Endodermal cell (in vitro differentiated cells): ENCODE measurements around the gene R3HDM4. TPM values are rescaled to one million over a fixed set of nuclear protein-coding genes. Genes with fewer than 3 reads are reported as not detected.
A peak's percentile ranks its signal among the peaks of the same experiment; 100 is the strongest.
"Not testable (repeated sequence)": the region's sequence is repeated elsewhere in the genome, so short reads cannot be mapped to it uniquely, and the experiment has no call there.

ENCODE experiments used
- DNase-seq: peaks from one replicate; pipeline ENCODE4 v3.0.0-alpha.2; 2017
- H3K27ac ChIP-seq: 2 replicates; pipeline ENCODE4 v1.5.1; 2013; ENCODE audit warnings: mild to moderate bottlenecking, low read depth, low read length, moderate library complexity
- H3K27me3 ChIP-seq: 2 replicates; pipeline ENCODE4 v1.6.1; 2013; ENCODE audit warnings: mild to moderate bottlenecking, low read length, moderate library complexity; ENCODE audit not compliant: insufficient read depth, control insufficient read depth, poor library complexity, severe bottlenecking
- H3K36me3 ChIP-seq: 2 replicates; pipeline ENCODE4 v1.7.0; 2013; ENCODE audit warnings: mild to moderate bottlenecking, low read length, moderate library complexity; ENCODE audit not compliant: control insufficient read depth, insufficient read depth
- H3K4me1 ChIP-seq: one replicate; pipeline ENCODE4 v1.7.0; 2013; ENCODE audit warnings: low read length; ENCODE audit not compliant: control insufficient read depth, insufficient read depth
- H3K4me3 ChIP-seq: 2 replicates; pipeline ENCODE4 v1.5.1; 2013; ENCODE audit warnings: mild to moderate bottlenecking, low read length, moderate library complexity
- H3K9ac ChIP-seq: 2 replicates; pipeline ENCODE4 v1.6.1; 2013; ENCODE audit warnings: mild to moderate bottlenecking, low read length, moderate library complexity; ENCODE audit not compliant: poor library complexity, severe bottlenecking; ENCODE audit errors: extremely low read depth
- H3K9me3 ChIP-seq: 2 replicates; pipeline ENCODE4 v1.6.1; 2013; ENCODE audit warnings: mild to moderate bottlenecking, low read length, moderate library complexity; ENCODE audit not compliant: control insufficient read depth
- H3K27ac Mint-ChIP-seq: 2 replicates; pipeline ENCODE4 v1.8.0; 2020; ENCODE audit warnings: mixed read lengths
- H3K27me3 Mint-ChIP-seq: 2 replicates; pipeline ENCODE4 v1.8.0; 2021; ENCODE audit warnings: mild to moderate bottlenecking, mixed read lengths; ENCODE audit not compliant: insufficient read depth
- H3K36me3 Mint-ChIP-seq: 2 replicates; pipeline ENCODE4 v1.8.0; 2020; ENCODE audit warnings: low read depth, mixed read lengths
- H3K4me1 Mint-ChIP-seq: 2 replicates; pipeline ENCODE4 v1.8.0; 2020; ENCODE audit warnings: mixed read lengths
- H3K4me3 Mint-ChIP-seq: 2 replicates; pipeline ENCODE4 v1.8.0; 2020; ENCODE audit warnings: mild to moderate bottlenecking, moderate library complexity, mixed read lengths
- H3K9me3 Mint-ChIP-seq: 2 replicates; pipeline ENCODE4 v1.8.0; 2020; ENCODE audit warnings: mild to moderate bottlenecking, mixed read lengths
- CTCF ChIP-seq: fragments of 200-600 bp; sonication (generic); conservative IDR thresholded peaks from 2 replicates; pipeline ENCODE4 v1.5.0; 2021; ENCODE audit warnings: antibody characterized with exemption, mild to moderate bottlenecking
- WGBS, 2 experiments: methylation state at CpG; one replicate each; pipeline versions ENCODE4 v1.1.5 to v1.1.7; 2013; ENCODE audit warnings: missing lambda C conversion rate in 2 of 2, mixed read lengths in 1 of 2; ENCODE audit not compliant: insufficient coverage in 1 of 2, insufficient read length in 1 of 2; 5-methylcytosine and 5-hydroxymethylcytosine counted together
- total RNA-seq, 2 donors: library from RNA; stranded (reverse); fragmentation: NEBNext Ultra II Directional in 1 of 2; extraction: Animal tissue kit (Norgen Biotek cat#: 25700) in 1 of 2; gene quantifications; 2 replicates in 1 of 2; 3 replicates in 1 of 2; pipeline ENCODE4 v1.2.1, GENCODE V29; 2021

Gene R3HDM4
- total RNA-seq, 2 donors from 2014 or later, result 61.1 to 64.7 TPM

GRCh38 chr19:892894-893689 lies 19.9 kb downstream of the R3HDM4 start, which contains the start of the genes MED16 and RNU6-9:
MED16 (minus strand) TSS chr19:893187; CDS start chr19:891131, 2,056 bp downstream.
RNU6-9 (plus strand) TSS chr19:893484.
- no peaks in the 10 kb centered on the region for H3K9me3 ChIP-seq
- Mint-ChIP-seq H3K36me3 (peaks cover 22% of the 10 kb centered on the region), H3K9me3 (no peaks in the 10 kb centered on the region), H3K27ac (peak within 1 kb of the TSS; percentile 99), H3K4me1 (peaks cover 2% of the 10 kb centered on the region), H3K4me3 (peak within 1 kb of the TSS; percentile 72), H3K27me3 (no peaks in the 10 kb centered on the region)
- H3K27me3 ChIP-seq, result no peaks in the 10 kb centered on the region
- H3K9ac ChIP-seq, result peak within 1 kb of the TSS; percentile 70
- no peaks in the 10 kb centered on the region for H3K4me1 ChIP-seq
- no peak for TF ChIP-seq CTCF
- peak; percentile 95 for DNase-seq
- H3K27ac ChIP-seq, result peak within 1 kb of the TSS; percentile 95
- peaks cover 33% of the 10 kb centered on the region for H3K36me3 ChIP-seq
- WGBS, 2 experiments, result 2% methylated on average over 37 to 66 of the region's 69 CpGs
- peak within 1 kb of the TSS; percentile 89 for H3K4me3 ChIP-seq

GRCh38 chr19:892243-892893 lies 20.7 kb downstream of the R3HDM4 start:
- Histone ChIP-seq H3K9me3 (no peaks in the 10 kb centered on the region), H3K4me3 (peak overlapping the region; percentile 89), H3K36me3 (peaks cover 31% of the 10 kb centered on the region), H3K27me3 (no peaks in the 10 kb centered on the region), H3K27ac (no peak overlapping the region), H3K4me1 (no peaks in the 10 kb centered on the region), H3K9ac (peak overlapping the region; percentile 62)
- Mint-ChIP-seq H3K9me3 (no peaks in the 10 kb centered on the region), H3K27me3 (no peaks in the 10 kb centered on the region), H3K4me1 (peaks cover 2% of the 10 kb centered on the region), H3K36me3 (peaks cover 20% of the 10 kb centered on the region), H3K27ac (no peak overlapping the region), H3K4me3 (peak overlapping the region; percentile 72)
- 9% methylated on average over 21 of the region's 27 CpGs; no CpG with 5 or more reads in 1 of the 2 experiments for WGBS, 2 experiments
- no peak for TF ChIP-seq CTCF
- DNase-seq, result peak; percentile 39

GRCh38 chr19:891421-892200 lies 21.4 kb downstream of the R3HDM4 start:
- H3K9me3 ChIP-seq, H3K4me1 Mint-ChIP-seq, H3K27ac Mint-ChIP-seq, H3K27ac ChIP-seq, DNase-seq, H3K27me3 Mint-ChIP-seq, H3K27me3 ChIP-seq, H3K4me1 ChIP-seq, H3K9me3 Mint-ChIP-seq: not testable (repeated sequence)
- peak overlapping the region; percentile 89 for H3K4me3 ChIP-seq
- WGBS, 2 experiments, result 89 to 96% methylated on average over 21 to 42 of the region's 50 CpGs
- Mint-ChIP-seq H3K4me3 (peak overlapping the region; percentile 72), H3K36me3 (peaks cover 18% of the 10 kb centered on the region)
- H3K36me3 ChIP-seq, result peaks cover 31% of the 10 kb centered on the region
- peak overlapping the region; percentile 62 for H3K9ac ChIP-seq
